GM19324 (cell line): ENCODE results near the gene SLC6A19.

Experiments
- ATAC-seq: cut with Tn5 transposase; IDR thresholded peaks from one replicate; pipeline ENCODE4 v1.9.1; 2021; ENCODE audit warnings: mild to moderate bottlenecking, moderate library complexity; ENCODE audit not compliant: unreplicated experiment, low FRiP score

SLC6A19 gene

DNA sequence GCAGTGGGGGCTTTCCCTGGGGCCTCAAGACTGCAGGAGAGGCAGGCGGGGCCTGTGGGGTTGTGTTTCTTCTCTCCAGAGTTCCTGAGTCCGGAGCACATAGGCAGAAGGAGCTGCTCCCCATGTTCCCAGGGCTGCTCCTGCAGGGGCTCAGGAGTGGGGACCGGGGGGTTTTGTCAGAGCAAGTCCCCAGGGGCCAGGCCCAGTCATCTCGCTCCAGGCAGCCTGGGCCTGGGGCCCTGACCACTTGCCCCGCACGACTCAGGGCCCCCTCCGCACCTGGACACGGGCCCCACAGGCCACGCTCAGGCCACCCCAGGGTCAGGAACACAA lies 22.0 kb upstream of the SLC6A19 start:
- no peak for ATAC-seq

DNA sequence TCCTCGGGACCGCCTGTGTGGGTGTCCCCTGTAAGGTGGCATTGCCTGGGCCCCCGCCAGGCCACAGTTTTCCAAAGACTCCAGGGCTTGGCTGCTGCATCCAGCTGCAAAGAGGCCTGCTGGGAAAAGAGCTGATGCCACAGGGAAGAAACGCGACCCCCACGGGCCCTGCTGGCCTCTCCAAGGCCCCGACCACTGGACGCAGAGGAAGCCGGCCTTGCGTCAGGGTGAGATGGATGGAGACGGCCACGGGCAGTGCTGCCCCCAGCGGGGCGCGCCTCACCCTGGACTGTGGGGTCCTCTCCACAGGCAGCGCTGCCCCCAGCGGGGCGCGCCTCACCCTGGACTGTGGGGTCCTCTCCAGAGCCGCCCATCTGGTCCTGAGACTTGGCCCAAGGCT lies 21.3 kb upstream of the SLC6A19 start:
- ATAC-seq, result no peak

DNA sequence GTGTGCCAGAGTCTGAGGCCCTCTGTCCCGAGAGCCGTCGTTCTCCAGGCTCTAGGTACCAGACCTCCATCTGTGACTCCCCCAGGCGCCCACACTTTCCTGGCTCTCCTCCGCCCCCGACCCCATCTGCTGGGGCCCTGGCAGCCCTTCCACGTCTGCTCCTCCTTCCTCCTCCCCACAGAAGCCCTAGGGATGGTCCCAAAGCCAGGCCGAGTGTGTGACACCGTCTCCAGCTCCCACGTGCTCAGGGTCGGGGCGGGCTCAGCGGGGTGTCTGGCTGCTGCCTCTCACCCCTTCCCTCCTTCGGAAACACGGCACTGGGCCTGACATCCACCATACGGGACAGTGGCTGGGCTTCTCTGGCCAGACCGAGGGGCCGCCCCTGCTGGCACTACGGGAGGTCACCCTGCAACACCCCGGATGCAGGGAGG lies 20.5 kb upstream of the SLC6A19 start:
- no peak for ATAC-seq

GRCh38 chr5:1181451-1182359 lies 19.7 kb upstream of the SLC6A19 start:
- no peak for ATAC-seq

DNA sequence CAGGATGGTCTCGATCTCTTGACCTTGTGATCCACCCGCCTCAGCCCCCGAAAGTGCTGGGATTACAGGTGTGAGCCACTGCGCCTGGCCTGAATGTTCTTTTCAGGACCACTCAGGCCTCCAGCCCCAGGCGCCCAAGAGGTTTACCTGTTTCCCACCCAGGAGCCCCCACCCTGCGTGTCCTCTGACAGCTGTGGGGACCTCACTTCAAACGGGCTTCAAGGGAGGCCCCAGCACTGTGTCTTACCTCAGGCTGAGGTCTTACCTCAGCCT lies 19.1 kb upstream of the SLC6A19 start:
- no peak for ATAC-seq

DNA sequence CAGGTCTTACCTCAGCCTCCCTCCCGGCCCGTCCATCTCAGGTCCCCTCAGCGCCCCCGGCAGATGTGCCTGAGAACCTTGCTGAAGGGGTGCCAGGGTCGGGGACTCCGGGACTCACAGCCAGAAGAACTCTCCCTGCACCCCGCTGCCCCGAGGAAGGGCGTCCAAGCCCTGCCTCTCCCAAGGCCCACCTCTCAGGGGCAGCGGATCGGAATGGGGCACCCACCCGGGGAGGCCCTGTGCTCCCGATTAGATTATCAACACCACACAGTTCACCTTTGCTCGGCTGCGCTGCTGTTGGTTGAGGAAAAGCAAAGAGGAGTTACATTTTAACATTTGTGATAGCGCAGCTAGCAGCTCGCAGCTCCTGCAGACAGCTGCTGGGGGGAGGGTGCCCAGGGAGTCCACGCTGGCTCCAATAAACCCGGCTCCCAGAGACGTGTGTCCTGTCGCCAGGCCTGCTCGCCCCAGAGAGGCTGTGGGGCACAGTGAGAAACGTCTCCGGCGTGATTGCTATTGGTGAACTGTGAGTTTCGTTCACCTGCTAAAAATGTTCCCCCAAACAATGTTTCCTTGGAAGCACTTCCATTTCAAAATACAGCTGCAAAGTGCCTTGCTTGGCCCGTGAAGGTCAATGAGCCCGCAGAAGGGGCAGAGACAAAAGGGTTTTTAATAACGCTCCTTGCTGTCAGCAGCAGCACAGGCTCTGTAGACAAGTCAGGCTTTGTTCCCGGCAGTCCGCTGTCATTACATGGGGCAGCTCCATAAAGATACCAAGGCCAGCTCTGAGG lies 18.6 kb upstream of the SLC6A19 start:
- no peak for ATAC-seq

DNA sequence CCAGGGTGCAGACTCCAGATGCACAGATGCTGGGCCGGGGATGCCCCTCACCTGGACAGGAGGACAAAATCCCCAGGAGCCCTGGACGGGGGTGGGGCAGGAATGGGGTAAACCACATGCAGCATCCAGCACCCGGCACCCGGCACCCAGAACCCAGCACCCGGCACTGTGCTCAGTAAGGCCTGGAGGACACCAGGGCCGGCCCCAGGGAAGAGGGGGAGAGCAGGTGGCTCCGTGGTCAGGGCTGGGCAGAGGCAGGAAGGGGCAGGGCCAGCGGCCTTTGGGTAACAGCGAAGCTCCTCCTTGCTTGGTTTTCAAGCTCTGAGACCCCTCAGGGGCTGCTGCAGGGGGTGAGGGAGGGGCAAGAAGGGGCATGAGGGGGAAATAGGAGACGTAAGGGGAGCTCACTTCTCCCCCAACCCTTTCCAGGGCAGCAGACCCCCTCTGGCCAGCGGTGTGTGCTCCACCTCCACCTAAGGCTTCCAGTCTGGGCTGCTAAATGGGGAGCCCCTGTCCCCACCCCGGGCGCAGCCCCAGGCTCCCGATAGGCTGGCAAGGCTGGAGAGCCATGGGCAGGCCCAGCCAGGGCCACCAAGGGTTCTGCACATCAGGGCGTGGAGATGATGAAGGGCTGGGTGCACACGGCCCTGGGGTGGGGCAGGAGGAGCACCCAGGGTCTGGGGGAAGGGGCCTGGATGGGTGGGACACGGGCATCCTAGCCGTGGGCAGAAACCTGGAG lies 17.8 kb upstream of the SLC6A19 start:
- no peak for ATAC-seq

DNA sequence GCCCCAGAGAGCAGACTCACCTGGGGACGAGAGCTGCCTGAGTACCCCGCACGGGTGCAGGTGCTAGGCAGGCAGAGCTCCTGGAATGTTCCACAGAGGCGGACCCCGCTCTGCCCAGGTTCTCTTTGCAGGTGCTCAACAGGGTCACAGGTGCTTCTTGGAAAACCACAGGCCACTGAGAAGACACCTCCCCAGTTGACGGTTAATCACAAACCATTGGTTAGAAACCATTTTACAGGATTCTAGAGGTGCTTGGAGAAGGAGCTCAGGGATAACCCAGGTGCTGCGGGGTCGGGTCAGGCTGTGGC lies 17.3 kb upstream of the SLC6A19 start:
- no peak for ATAC-seq

GRCh38 chr5:1184481-1184880 lies 16.9 kb upstream of the SLC6A19 start:
- ATAC-seq, result no peak

GRCh38 chr5:1185038-1185627 lies 16.3 kb upstream of the SLC6A19 start:
- no peak for ATAC-seq

- no peak for ATAC-seq
These were observed 15.6 kb upstream of the SLC6A19 start for GRCh38 chr5:1185629-1186350.

DNA sequence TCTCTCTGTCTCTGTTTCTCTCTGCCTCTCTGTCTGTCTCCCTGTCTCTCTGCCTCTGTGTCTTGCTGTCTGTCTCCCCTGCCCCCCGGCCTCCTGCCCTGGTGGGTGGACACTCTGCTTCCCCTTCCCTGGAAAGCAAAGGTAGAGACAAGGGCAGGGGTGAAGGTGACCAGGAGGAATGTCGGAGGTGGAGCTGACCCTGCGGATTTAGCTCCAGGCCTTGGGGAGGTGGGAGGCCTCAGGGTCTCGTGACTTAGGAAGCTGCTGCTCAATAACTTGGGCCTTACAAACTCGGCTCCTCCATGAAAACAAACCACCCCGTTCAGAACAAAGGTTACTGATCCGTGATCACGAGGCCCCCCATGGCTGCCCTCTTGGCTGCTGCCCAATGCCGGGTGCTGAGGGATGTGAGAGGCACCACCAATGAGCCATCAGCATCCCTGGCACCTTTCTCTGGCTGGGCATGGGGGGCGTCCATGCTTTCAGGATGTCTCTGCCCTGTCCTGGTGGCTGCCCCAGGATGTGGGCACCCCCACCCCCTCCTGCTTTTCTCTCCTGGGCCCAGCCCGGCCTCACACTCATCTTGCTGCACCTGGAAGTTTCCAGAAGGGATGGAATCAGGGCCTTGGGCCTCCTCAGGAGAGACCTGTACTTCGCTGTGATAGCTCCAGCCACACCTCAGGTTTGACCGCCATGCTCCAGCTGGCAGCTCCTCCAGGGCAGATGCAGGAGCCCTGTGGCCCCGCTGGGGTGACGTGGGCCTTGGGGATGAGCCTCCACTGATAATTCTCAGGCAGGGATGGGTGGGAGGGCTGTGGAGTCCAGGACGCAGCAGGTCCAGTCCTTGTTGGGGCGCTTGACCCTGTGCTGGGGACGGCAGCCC lies 14.8 kb upstream of the SLC6A19 start:
- ATAC-seq, result no peak

DNA sequence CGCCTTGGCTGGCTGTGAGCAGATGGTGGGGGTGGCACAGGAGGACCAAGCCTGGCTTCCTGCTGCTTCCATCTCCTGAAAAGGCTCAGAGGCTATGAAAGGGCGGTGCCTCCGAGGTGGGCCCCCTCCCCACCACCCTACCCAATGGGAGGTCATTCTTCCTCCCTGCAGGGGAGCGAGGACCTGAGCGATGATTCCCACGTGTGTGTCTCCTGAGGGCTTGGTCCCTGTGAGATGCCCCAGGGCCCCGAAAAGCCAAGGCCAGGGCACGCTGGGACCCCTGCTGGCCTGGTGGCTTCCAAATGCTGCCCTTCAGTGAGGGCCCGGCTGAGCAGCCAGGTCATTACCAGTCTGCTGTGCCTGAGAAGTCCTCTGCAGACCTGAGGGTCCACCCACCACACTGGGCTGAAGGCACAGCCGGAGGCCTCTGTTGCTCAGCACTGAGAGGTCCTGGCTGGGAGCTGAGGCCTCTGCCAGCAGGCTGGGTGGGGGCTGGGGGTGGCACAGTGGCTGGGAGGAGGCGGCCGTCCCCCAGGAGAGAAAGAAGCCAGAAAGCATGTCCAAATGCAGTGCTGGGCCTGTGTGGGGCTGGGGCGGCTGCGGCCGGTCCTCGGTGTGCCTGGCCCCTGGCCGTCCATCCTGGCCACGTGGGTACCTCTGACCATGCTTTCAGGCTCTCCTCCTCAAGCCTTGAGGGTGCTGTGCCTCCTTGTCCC lies 14.0 kb upstream of the SLC6A19 start:
- no peak for ATAC-seq

DNA sequence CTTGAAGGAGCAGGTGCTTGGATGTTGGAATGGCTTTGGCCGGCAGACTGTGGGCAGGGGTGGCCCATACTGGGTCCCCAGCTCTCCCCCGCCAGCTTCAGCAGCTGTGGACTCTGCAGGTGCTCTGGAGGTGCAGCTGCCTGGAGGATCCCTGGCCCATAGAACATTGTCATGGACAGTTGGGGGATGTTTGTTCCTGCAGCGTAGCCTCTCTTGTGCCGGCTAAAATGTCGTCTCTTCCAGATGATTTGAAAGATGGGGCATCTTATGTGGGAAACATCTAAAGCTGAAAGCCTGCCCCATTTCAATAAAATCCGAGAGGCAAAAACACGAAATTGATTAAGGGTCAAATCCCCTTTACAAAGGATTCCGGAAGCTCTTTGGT lies 13.5 kb upstream of the SLC6A19 start:
- no peak for ATAC-seq

DNA sequence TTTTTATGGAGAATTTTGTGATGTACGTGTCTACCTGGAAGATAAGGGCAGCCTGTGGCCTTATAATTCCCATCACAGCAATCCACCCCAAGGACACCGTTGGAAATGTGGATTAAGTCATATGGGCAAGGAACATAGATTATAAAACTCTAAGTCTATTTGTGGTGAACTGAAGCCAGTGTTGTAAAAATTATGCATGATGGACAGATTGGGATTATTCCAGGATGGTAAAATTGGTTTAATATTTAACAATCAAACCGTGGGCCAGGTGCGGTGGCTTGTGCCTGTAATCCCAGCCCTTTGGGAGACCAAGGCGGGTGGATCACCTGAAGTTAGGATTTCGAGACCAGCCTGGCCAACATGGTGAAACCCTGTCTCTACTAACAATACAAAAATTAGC lies 12.9 kb upstream of the SLC6A19 start:
- ATAC-seq, result no peak

DNA sequence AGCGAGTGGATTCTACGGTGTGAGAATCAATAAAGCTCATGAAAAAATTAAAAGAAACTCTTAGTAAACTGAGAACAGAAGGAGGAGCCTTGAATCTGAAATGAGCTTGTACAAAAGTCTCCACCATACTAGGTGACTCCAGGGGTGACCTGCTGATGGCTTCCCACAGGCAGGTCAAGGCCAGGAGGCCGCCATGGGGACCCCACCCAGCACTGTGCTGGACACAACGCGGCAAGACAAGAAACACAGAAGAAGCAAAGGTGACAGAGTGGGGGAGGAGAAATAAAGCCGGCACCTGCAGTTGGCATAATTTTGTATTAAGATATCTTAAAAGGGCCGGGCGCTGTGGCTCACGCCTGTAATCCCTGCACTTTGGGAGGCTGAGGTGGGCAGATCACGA lies 12.1 kb upstream of the SLC6A19 start:
- ATAC-seq, result no peak

DNA sequence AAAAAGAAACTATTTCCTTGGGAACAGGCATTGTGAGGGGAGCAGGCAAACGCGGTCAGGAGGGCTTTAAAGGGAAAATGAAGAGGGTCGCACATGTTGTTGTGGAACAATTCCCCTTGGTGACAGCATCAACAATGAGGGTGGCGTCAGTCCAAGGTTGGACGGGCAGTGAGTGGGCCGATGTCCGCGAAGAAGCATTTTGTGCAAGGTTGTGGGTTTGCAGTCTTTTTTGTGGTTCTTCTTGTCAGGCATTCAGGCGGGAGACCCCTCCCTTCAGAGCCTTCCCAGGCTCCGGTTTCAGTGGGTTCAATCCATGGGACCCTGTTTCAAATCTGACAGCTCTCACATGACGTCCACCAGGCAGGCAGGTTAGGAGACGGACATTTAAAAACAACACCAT lies 11.1 kb upstream of the SLC6A19 start:
- ATAC-seq, result no peak

DNA sequence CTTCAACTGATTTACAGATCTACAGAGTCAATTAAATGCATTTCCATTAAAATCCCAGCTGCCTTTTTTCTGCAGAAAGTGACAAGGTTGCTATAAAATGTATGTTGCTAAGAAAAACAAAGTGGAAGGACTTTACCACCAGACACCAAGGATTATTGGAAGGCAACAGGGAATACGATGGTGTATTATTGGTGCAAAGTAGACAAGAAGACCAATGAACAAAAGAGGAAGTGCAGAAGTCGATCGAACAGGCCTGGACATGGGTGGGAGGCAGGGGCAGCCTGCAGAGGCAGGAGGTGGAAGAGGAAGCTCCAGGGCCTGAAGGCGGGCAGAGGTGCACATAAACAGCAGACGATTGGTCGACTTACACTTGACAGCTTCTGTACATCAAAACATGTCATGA lies 10.6 kb upstream of the SLC6A19 start:
- ATAC-seq, result no peak

GRCh38 chr5:1192971-1193590 lies 8.3 kb upstream of the SLC6A19 start:
- ATAC-seq, result no peak
